ENCODE data around the gene NME7. TPM values are rescaled to one million over a fixed set of nuclear protein-coding genes. Genes with fewer than 3 reads are reported as not detected.

Gene NME7
- total RNA-seq, 1 donor from 2014 or later, result 18.6 TPM

GRCh38 chr1:169201084-169201619, 166.4 kb downstream of the NME7 start:
- H3K4me3 Mint-ChIP-seq (ENCODE audit: unreplicated experiment), result no peak overlapping the region
- no peak overlapping the region for H3K27ac Mint-ChIP-seq (ENCODE audit: unreplicated experiment)
- peaks cover 4% of the 10 kb centered on the region for H3K9me3 Mint-ChIP-seq (ENCODE audit: unreplicated experiment)

DNA sequence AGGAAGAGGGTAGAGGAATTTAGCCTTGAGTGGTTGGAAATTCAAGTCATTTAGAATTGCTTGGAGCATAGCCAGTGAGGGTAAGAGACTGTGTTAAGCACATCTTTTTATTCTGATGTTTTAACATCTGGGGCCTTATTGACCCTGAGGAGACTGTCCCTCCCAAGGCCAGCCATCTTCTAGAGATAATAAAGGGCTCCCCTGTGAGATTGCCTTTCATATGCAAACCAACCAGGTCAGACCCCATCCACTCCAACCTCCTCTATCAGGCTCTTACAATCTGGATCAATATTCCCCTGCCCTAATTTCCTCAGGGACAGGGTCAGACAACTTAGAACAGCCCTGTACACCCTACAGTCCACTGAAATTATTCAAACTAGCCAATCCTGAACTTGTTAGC, 167.3 kb downstream of the NME7 start:
- H3K36me3 Mint-ChIP-seq (ENCODE audit: unreplicated experiment), result no peaks in the 10 kb centered on the region
- H3K4me1 Mint-ChIP-seq (ENCODE audit: low read depth, unreplicated experiment), result peaks cover 5% of the 10 kb centered on the region
- no peaks in the 10 kb centered on the region for H3K27me3 Mint-ChIP-seq (ENCODE audit: unreplicated experiment)
- H3K9me3 Mint-ChIP-seq (ENCODE audit: unreplicated experiment), result peaks cover 4% of the 10 kb centered on the region
- H3K27ac Mint-ChIP-seq (ENCODE audit: unreplicated experiment), result peak overlapping the region; percentile 3
- H3K4me3 Mint-ChIP-seq (ENCODE audit: unreplicated experiment), result no peak overlapping the region
- DNase-seq, result no peak
- TF ChIP-seq, protein P1, sequence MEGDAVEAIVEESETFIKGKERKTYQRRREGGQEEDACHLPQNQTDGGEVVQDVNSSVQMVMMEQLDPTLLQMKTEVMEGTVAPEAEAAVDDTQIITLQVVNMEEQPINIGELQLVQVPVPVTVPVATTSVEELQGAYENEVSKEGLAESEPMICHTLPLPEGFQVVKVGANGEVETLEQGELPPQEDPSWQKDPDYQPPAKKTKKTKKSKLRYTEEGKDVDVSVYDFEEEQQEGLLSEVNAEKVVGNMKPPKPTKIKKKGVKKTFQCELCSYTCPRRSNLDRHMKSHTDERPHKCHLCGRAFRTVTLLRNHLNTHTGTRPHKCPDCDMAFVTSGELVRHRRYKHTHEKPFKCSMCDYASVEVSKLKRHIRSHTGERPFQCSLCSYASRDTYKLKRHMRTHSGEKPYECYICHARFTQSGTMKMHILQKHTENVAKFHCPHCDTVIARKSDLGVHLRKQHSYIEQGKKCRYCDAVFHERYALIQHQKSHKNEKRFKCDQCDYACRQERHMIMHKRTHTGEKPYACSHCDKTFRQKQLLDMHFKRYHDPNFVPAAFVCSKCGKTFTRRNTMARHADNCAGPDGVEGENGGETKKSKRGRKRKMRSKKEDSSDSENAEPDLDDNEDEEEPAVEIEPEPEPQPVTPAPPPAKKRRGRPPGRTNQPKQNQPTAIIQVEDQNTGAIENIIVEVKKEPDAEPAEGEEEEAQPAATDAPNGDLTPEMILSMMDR (IDR thresholded peaks at IDR 0.05; ENCODE audit: partially characterized antibody, unreplicated experiment), result no peak

More at GRCh38 chr1:169201084-169201619, 166.4 kb downstream of the NME7 start:
- TF ChIP-seq, protein P1 (IDR thresholded peaks at IDR 0.05; ENCODE audit: partially characterized antibody, unreplicated experiment), result no peak
- no peak for DNase-seq
- Mint-ChIP-seq H3K27me3 (ENCODE audit: unreplicated experiment) (no peaks in the 10 kb centered on the region), H3K36me3 (ENCODE audit: unreplicated experiment) (no peaks in the 10 kb centered on the region), H3K4me1 (ENCODE audit: low read depth, unreplicated experiment) (peaks cover 5% of the 10 kb centered on the region)

DNA sequence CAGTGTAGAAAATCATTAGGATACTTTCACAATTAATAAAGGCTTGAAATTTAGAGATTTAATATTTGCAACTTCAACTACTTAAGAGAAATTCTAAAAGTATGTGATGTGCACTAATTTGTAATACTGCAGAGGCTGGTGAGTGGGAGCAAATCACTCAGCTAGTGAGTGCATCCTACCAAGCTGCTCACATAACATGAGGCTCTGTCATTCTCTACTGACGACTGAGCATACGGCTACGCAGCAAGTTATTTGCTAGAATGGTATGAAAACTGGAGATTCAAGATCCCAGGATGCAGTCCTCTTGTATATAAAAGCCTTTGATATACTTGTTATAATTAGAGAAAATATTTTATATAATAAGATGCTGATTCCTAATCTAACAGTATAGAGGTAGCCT, 171.0 kb downstream of the NME7 start:
- H3K4me1 Mint-ChIP-seq (ENCODE audit: low read depth, unreplicated experiment), result peaks cover 21% of the 10 kb centered on the region
- H3K9me3 Mint-ChIP-seq (ENCODE audit: unreplicated experiment), result peaks cover 4% of the 10 kb centered on the region
- no peaks in the 10 kb centered on the region for H3K36me3 Mint-ChIP-seq (ENCODE audit: unreplicated experiment)

DNA sequence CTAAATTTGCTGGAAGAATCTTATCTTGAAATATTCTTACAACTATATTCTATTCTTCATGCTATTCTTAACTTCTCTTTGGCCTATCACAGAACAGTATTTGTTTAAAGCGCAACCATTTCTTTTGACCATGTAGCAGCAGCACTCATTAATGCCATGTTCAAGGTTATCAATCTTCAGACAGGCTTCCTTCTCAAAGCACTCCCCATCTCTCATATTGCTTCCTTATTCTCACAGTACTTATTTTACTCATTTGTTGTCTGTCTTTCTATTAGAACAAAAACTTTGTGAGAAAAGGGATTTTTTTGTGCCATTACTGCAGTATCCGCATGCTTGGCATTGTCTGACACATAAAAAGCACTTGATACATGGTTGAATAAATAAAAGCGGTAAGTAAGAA, 171.4 kb downstream of the NME7 start:
- TF ChIP-seq, protein P1 (IDR thresholded peaks at IDR 0.05; ENCODE audit: partially characterized antibody, unreplicated experiment), result no peak
- H3K27ac Mint-ChIP-seq (ENCODE audit: unreplicated experiment), result no peak overlapping the region
- no peaks in the 10 kb centered on the region for H3K27me3 Mint-ChIP-seq (ENCODE audit: unreplicated experiment)
- no peak overlapping the region for H3K4me3 Mint-ChIP-seq (ENCODE audit: unreplicated experiment)
- H3K9me3 Mint-ChIP-seq (ENCODE audit: unreplicated experiment), result peaks cover 4% of the 10 kb centered on the region
- DNase-seq, result no peak
- no peaks in the 10 kb centered on the region for H3K36me3 Mint-ChIP-seq (ENCODE audit: unreplicated experiment)
- H3K4me1 Mint-ChIP-seq (ENCODE audit: low read depth, unreplicated experiment), result peaks cover 21% of the 10 kb centered on the region

More for the DNA sequence above, 171.0 kb downstream of the NME7 start:
- H3K4me3 Mint-ChIP-seq (ENCODE audit: unreplicated experiment), result no peak overlapping the region
- no peak for DNase-seq
- H3K27ac Mint-ChIP-seq (ENCODE audit: unreplicated experiment), result no peak overlapping the region
- no peaks in the 10 kb centered on the region for H3K27me3 Mint-ChIP-seq (ENCODE audit: unreplicated experiment)
- TF ChIP-seq, protein P1 (IDR thresholded peaks at IDR 0.05; ENCODE audit: partially characterized antibody, unreplicated experiment), result no peak

- Mint-ChIP-seq H3K27me3 (ENCODE audit: unreplicated experiment) (no peaks in the 10 kb centered on the region), H3K27ac (ENCODE audit: unreplicated experiment) (peak overlapping the region; percentile 83), H3K9me3 (ENCODE audit: unreplicated experiment) (peaks cover 2% of the 10 kb centered on the region), H3K36me3 (ENCODE audit: unreplicated experiment) (no peaks in the 10 kb centered on the region), H3K4me3 (ENCODE audit: unreplicated experiment) (no peak overlapping the region), H3K4me1 (ENCODE audit: low read depth, unreplicated experiment) (peaks cover 16% of the 10 kb centered on the region)
- no peak for DNase-seq
- TF ChIP-seq, protein P1 (IDR thresholded peaks at IDR 0.05; ENCODE audit: partially characterized antibody, unreplicated experiment), result no peak
These were observed 174.3 kb downstream of the NME7 start for GRCh38 chr1:169193191-169193850.

All from glutamatergic neuron (in vitro differentiated cells).